Ascending aorta (tissue), 2 donors: ENCODE measurements around the gene CCDC110. TPM values are rescaled to one million over a fixed set of nuclear protein-coding genes. Genes with fewer than 3 reads are reported as not detected.

ENCODE experiments used
- DNase-seq, 2 donors: peaks; one replicate each; pipeline ENCODE4 v3.0.0-alpha.2; 2019; ENCODE audit warnings: low spot score in 2 of 2
- H3K27ac ChIP-seq, 2 donors: fragments of 200-600 bp; sonication (generic); one replicate each; pipeline ENCODE4 v1.5.1; 2016 to 2017; ENCODE audit warnings: mild to moderate bottlenecking in 1 of 2
- H3K27me3 ChIP-seq: fragments of 200-600 bp; sonication (generic); one replicate; pipeline ENCODE4 v1.5.1; 2017
- H3K36me3 ChIP-seq, 2 donors: fragments of 200-600 bp; sonication (generic); one replicate each; pipeline ENCODE4 v1.5.1; 2016
- H3K4me1 ChIP-seq, 2 donors: fragments of 200-600 bp; sonication (generic); one replicate each; pipeline ENCODE4 v1.5.1; 2016 to 2017; ENCODE audit warnings: mild to moderate bottlenecking in 1 of 2
- H3K4me3 ChIP-seq, 2 donors: fragments of 200-600 bp; sonication (generic); one replicate each; pipeline ENCODE4 v1.5.1; 2016 to 2017; ENCODE audit warnings: mild to moderate bottlenecking in 1 of 2
- H3K9me3 ChIP-seq, 2 donors: fragments of 200-600 bp; sonication (generic); one replicate each; pipeline ENCODE4 v1.5.1; 2016
- CTCF ChIP-seq, 3 experiments: fragments of 200-600 bp in 2 of 3; fragments of 450-650 bp in 1 of 3; sonication (generic) in 2 of 3; IDR thresholded peaks; one replicate each; pipeline ENCODE4 v1.5.1; 2016 to 2019; ENCODE audit warnings: antibody characterized with exemption in 3 of 3, mild to moderate bottlenecking in 1 of 3, moderate library complexity in 1 of 3
- intact Hi-C: fragments of 100-400 bp; cut with DNase I; formaldehyde crosslinking; loops from one replicate; pipeline ENCODE4 v1.15.1; 2023
- total RNA-seq: library from RNA; depleted of rRNA; stranded (reverse); fragments of >200 nt; gene quantifications from one replicate; pipeline ENCODE4 v1.1.0, GENCODE V29; 2016

The CCDC110 gene
- total RNA-seq, 1 donor from 2014 or later = not detected

DNA sequence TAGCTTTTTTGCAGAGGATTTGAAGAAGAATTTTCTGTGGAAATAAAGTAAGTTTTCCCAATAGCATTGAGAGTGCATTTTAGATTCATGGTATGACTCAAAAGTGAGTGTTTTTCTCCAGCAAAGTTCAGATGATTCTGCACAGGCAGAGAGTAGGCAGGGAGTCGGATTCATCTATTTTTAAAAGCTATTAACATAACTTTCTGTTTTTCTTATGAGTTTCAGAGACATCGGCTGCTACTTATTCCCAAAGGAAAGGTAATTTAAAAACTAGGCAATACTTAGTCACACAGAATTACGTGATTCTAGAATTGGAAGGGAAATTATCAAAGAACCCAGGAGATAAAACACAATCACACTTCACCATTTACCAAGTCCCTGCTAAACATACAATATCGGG, 4.4 kb downstream of the CCDC110 start:
- Histone ChIP-seq H3K27me3 (no peaks in the 10 kb centered on the region), H3K4me1 (peaks cover 0 to under 1% of the 10 kb centered on the region in 2 donors), H3K4me3 (no peak overlapping the region), H3K9me3 (no peaks in the 10 kb centered on the region), H3K36me3 (no peaks in the 10 kb centered on the region), H3K27ac (no peak overlapping the region)
- no peak for DNase-seq
- no peak for TF ChIP-seq CTCF (IDR thresholded peaks at IDR 0.05)
- intact Hi-C loops = no loop called here

- intact Hi-C loops = no loop called here
- H3K36me3 ChIP-seq = no peaks in the 10 kb centered on the region
- H3K4me3 ChIP-seq = no peak overlapping the region
- no peak for DNase-seq
- H3K27me3 ChIP-seq = no peaks in the 10 kb centered on the region
- TF ChIP-seq CTCF (IDR thresholded peaks at IDR 0.05) = no peak
- no peaks in the 10 kb centered on the region for H3K4me1 ChIP-seq
- H3K9me3 ChIP-seq = no peaks in the 10 kb centered on the region
- no peak overlapping the region for H3K27ac ChIP-seq
These were observed 5.8 kb downstream of the CCDC110 start for GRCh38 chr4:185465707-185466106.

- no peak overlapping the region for H3K4me3 ChIP-seq
- no peak for TF ChIP-seq CTCF (IDR thresholded peaks at IDR 0.05)
- H3K36me3 ChIP-seq = no peaks in the 10 kb centered on the region
- intact Hi-C loops = no loop called here
- H3K27me3 ChIP-seq = no peaks in the 10 kb centered on the region
- H3K27ac ChIP-seq = no peak overlapping the region
- H3K4me1 ChIP-seq = no peaks in the 10 kb centered on the region
- H3K9me3 ChIP-seq = no peaks in the 10 kb centered on the region
- DNase-seq = no peak
These were observed 6.6 kb downstream of the CCDC110 start for GRCh38 chr4:185464887-185465286.

GRCh38 chr4:185464183-185464582, 7.3 kb downstream of the CCDC110 start:
- Histone ChIP-seq H3K36me3 (no peaks in the 10 kb centered on the region), H3K4me3 (no peak overlapping the region), H3K4me1 (no peaks in the 10 kb centered on the region), H3K27me3 (no peaks in the 10 kb centered on the region), H3K9me3 (no peaks in the 10 kb centered on the region), H3K27ac (no peak overlapping the region)
- DNase-seq = no peak
- intact Hi-C loops = no loop called here
- TF ChIP-seq CTCF (IDR thresholded peaks at IDR 0.05) = no peak

GRCh38 chr4:185463541-185463940, 8.0 kb downstream of the CCDC110 start:
- no peak for TF ChIP-seq CTCF (IDR thresholded peaks at IDR 0.05)

GRCh38 chr4:185461565-185461964, 10.0 kb downstream of the CCDC110 start:
- Histone ChIP-seq H3K27ac (no peak overlapping the region), H3K4me1 (no peaks in the 10 kb centered on the region), H3K4me3 (no peak overlapping the region), H3K27me3 (no peaks in the 10 kb centered on the region), H3K36me3 (no peaks in the 10 kb centered on the region), H3K9me3 (no peaks in the 10 kb centered on the region)
- DNase-seq = no peak
- intact Hi-C loops = no loop called here
- TF ChIP-seq CTCF (IDR thresholded peaks at IDR 0.05) = no peak

More at GRCh38 chr4:185463541-185463940, 8.0 kb downstream of the CCDC110 start:
- H3K27me3 ChIP-seq = no peaks in the 10 kb centered on the region
- H3K36me3 ChIP-seq = no peaks in the 10 kb centered on the region
- DNase-seq = no peak
- no peak overlapping the region for H3K27ac ChIP-seq
- intact Hi-C loops = no loop called here
- H3K9me3 ChIP-seq = no peaks in the 10 kb centered on the region
- H3K4me1 ChIP-seq = no peaks in the 10 kb centered on the region
- H3K4me3 ChIP-seq = no peak overlapping the region
